Stimulated activated CD8-positive, alpha-beta memory T cell treated with anti-CD3 and anti-CD28 coated beads, Interleukin-7, amount 100 ng/mL, for 1 hour (primary cell): ENCODE results near the gene COL16A1.
"Not testable (repeated sequence)": the region's sequence is repeated elsewhere in the genome, so short reads cannot be mapped to it uniquely, and the experiment has no call there.

Experiments
- DNase-seq, 2 donors: peaks; one replicate each; pipeline ENCODE4 v3.0.0-alpha.2; 2020; ENCODE audit warnings: low read depth in 2 of 2

Gene COL16A1

DNA sequence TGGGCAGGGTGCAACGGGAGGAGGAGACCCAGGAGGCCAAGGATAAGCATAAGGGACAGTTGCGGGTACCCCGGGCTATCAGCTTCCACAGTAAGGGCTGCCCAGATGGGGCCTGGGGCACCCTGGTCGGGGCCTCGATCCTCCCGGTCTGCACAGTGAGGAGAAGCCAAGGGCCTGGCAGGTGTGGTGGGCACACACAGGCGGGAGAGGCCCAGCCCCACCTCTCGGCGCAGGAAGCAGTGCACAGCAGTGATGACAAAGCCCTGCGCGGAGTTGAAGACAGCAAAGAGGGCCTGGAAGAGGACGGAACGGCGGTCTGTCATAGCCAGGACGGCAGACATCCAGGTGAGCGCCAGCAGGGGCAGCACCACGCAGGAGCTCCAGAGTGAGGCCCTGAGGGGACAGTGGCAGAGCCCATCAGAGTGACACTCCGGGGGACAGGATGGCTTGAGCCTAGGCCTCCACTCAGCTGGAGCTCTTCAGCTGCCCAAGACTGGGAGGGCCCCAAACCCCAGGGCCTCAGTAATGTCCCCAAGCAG, 29.0 kb upstream of the COL16A1 start:
- no peak for DNase-seq

- DNase-seq: no peak
Observed at GRCh38 chr1:31732343-31732742, 28.5 kb upstream of the COL16A1 start.

GRCh38 chr1:31731049-31731565, 27.3 kb upstream of the COL16A1 start:
- no peak for DNase-seq

DNA sequence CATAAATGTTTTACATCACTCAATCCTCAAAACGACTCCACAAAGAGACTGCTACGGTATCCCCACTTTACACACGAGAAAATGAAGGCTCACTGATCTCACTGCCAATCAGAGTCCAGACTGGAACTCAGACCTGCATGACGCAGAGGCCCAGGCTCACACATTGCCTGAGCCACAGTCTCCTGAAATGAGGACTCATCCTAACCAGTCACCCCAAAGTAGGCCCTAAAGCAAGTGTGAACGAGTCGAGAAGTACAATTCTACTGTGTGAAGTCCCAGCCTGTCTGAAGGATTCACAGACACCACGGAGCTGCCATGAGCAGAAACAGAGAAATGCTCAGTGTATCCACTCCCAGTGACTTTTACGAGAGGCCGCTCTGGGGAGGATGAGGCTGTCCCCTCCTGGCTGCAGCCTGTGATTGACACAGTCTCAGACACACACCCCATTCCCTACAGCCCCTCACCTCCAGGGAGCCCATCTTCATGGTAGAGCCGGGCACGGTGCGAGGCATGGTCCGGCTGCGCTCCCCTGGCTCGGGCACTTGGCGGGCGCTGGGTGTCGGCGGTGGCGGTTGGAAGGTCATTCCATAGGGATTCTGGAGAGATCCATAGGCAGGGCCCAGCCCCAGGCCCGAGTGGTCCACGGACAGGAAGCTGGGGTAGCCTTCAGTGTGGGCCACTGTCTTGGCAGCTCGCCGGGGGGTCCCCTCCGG, 26.7 kb upstream of the COL16A1 start:
- no peak for DNase-seq

- DNase-seq: no peak
Observed at GRCh38 chr1:31727849-31728248, 24.0 kb upstream of the COL16A1 start.

- DNase-seq: no peak
Observed at GRCh38 chr1:31727195-31727594, 23.4 kb upstream of the COL16A1 start.

DNA sequence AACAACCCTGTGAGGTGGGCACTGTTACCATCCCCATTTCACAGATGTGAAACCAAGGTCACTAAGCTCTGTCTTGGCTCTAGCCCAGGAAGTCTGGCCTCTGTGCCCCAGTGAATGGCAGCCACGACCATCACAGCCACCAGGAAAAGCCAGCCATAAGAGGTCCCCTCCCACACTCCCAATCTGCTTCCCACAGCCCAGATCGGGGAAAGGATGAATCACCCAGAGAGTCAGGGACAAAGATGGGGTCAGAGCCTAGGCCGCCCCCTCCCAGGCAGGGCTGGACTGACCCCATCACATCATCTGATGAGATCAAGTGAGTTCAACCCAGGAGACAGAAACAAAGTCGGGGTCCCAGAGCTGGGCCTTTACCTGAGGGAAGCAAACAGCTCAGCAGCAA, 22.9 kb upstream of the COL16A1 start:
- DNase-seq: no peak

DNA sequence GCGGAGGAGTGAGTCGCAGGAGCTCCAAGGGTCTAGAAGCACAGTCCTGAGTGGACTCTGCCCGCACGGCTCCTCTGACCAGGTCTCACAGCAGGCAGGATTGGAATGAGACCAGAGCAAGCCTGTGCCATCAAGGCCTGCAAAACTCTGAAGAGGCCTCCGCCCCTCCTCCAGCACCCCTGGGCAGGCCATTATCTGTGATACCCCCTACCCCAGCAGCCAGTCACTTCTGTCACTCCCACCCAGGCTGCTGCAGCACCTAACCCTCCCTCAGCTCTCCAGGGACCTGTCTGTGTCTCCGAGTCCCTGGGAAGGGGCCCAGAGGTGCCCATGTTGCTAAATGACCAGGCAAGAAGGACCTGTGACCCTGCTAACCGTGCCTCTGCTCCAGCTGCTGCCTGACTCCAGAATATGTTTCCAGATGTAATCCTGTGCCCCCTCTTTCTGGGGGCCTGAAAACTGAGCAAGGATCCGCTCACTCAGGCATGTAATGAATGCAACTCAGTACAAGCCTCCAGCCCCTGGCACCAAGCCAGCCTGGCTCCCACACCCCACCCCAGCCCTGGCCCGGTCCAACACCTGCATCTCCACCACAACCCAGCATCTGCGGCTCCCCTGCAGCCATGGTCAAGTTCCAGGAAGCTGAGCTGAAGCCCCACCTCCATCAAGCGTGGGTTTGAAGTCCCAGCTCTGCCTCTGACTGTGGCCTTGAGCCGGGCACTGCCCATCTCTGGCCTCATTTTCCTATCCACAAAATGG, 22.1 kb upstream of the COL16A1 start:
- no peak for DNase-seq

DNA sequence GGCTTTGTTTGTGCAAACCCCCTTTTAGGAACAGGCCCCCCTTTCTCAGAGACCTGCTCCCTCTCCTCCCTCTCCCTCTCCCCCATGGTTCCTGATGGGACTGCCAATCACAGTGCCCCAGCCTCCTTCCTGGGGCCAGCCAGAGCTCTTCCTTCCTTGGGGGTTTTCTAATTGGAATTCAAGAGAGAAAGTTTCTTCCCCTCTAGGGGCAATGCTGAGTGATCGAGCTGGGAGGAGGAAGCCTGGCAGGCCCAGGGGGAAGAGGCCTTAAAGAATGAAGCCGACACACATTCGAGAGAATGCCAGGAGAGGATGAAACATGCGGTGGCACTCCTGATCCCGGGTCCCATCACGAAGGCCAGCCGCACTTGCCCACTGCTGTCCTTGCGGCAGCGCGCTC, 21.3 kb upstream of the COL16A1 start:
- DNase-seq: no peak

DNA sequence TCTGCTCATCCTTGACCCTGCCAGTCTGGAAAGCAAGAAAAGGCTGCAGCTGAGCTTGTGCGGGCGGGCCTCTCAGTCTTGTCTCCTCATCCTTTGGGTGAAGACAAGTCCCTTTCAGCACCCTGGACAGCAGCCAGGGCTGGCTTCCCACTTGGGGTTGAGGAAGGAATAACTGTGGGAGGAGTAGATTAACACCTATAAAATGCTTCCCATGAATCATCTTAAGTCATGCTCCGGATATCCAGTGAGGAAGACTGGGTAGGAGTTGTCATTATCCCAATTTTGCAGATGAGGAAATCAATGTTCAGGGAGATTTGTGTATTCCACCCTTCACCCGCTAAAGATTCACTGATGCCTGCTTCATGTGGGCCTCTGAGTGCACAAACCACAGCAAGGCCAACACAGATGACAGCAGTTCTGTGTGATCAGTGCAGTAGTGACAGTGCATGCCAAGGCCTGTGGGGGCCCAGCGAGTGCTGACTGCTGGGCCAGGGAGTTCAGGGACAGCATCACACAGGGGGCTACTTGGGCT, 20.1 kb upstream of the COL16A1 start:
- no peak for DNase-seq

DNA sequence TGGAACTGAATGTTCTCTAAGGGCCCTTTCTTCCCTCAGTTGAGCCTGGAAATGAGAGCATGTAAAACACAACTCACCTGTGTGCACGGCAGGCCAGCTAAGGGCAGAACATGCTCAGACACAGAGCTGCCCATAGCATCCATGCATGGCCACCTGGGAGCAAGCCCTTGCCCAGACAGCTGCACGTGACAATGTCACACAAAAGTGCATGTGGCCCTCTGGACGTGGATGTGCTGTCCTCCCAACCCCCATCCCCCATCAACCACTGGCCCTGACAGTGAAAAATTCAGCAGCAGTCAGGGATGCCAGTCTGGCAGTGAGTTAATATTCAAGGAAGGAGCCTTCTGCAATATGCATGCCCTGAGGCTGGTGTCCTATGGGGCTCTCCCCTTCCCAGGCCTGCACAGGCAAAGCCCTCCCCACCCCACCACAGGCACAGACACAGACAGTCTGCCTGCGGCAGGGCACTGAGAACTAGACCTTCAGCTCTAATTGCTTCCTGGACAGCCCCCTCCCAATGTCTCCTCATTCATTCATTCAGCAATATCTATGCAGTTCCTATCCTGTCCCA, 14.6 kb upstream of the COL16A1 start:
- DNase-seq: no peak

GRCh38 chr1:31717341-31717740, 13.5 kb upstream of the COL16A1 start:
- DNase-seq: no peak

DNA sequence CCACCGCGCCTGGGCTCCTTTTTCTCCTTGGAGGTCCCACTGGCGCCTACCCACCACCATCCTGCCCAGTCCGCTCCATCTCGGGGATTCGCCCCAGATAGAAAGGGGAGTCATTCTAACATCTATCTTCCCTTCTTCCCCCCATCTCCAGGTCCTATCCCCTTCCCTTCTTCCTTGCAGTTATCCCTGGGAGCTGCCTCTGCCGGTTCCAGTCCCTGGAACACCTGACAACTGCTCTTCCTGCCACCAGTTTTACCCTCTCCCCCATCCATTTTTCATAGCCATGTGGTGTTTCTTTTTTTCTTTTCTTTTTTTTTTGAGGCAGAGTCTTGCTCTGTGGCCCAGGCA, 12.0 kb upstream of the COL16A1 start:
- DNase-seq: no peak

GRCh38 chr1:31715087-31715872, 11.5 kb upstream of the COL16A1 start:
- no peak for DNase-seq

DNA sequence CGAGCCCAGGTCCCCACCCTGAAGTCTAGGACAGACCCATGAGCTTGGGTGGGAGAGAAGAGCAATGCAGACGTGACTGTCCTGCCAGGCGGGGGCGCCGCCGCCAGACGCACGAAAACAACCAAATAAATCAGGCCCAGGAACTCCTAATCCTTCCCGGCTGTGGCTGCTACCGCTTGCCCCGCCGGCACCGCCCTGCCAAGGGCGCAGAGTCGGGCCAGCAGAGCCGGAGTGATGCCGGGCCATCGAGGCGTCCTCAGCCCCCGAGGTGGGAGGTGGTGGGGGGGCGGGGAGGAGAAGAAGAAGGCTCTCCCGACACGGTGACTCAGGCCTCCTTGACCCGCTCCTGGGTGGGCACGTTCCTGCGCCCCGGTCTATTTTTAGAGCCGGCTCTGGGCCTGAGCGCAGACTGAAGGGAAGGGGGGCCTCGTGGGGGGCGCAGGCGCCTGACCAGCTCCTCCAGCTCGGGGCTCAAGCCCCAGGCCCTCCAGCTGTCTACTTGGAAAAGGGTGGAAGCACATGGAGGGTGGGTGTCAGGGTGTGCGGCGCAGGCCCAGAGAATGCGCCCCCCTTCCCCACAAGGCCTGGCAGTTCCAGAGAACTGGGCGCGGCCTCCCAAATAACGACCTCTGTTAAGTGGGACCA, 10.7 kb upstream of the COL16A1 start:
- no peak for DNase-seq

- DNase-seq: no peak
Observed at GRCh38 chr1:31712630-31713029, 8.8 kb upstream of the COL16A1 start.

GRCh38 chr1:31712068-31712467, 8.3 kb upstream of the COL16A1 start:
- no peak for DNase-seq

- no peak for DNase-seq
Observed at GRCh38 chr1:31708324-31708723, 4.5 kb upstream of the COL16A1 start.

GRCh38 chr1:31707711-31708110, 3.9 kb upstream of the COL16A1 start:
- DNase-seq: no peak

- not testable (repeated sequence) for DNase-seq
Observed at GRCh38 chr1:31707059-31707600, 3.3 kb upstream of the COL16A1 start.
